IMR-90 (cell line): ENCODE data around the gene SLC25A26. TPM values are rescaled to one million over a fixed set of nuclear protein-coding genes. Genes with fewer than 3 reads are reported as not detected.

Experiments
- ATAC-seq: fragments of 200-7000 bp; cut with Tn5 transposase; 2 replicates; pipeline ENCODE4 v1.9.1; 2020; ENCODE audit warnings: low read depth, mild to moderate bottlenecking, moderate library complexity
- BruUV-seq: library from RNA; stranded (reverse); fragments of 400-500 nt; replicated peaks from 2 replicates; lab custom pipeline; 2021; lab: Mats Ljungman, UMichigan
- CTCF ChIA-PET: fragments of 300-600 bp; formaldehyde crosslinking; extraction: SDS; loops from one replicate; lab custom pipeline; 2021; ENCODE audit warnings: antibody characterized with exemption; lab: Yijun Ruan, JAX
- POLR2A ChIA-PET: fragments of 300-600 bp; sonication (Branson Sonifier 250); formaldehyde crosslinking; loops from one replicate; lab custom pipeline; 2022; ENCODE audit warnings: antibody characterized with exemption; ENCODE audit not compliant: unreplicated experiment; lab: Charles Lee
- DNase-seq: peaks from one replicate; pipeline ENCODE4 v3.0.0; 2013
- H2AFZ ChIP-seq: replicated peaks from 2 replicates; pipeline ENCODE3; 2013; ENCODE audit warnings: low read length, mild to moderate bottlenecking; ENCODE audit not compliant: poor library complexity
- H2AK5ac ChIP-seq: 2 replicates; pipeline ENCODE4 v1.6.1; 2013; ENCODE audit warnings: low read depth, low read length, inconsistent platforms
- H2AK9ac ChIP-seq: replicated peaks from 2 replicates; pipeline ENCODE3; 2013; ENCODE audit warnings: mild to moderate bottlenecking, low read depth, low read length, moderate library complexity; ENCODE audit not compliant: poor library complexity
- H2BK120ac ChIP-seq: 2 replicates; pipeline ENCODE4 v1.6.1; 2013; ENCODE audit warnings: low read depth, low read length, inconsistent platforms
- H2BK15ac ChIP-seq: 3 replicates; pipeline ENCODE4 v1.6.1; 2013; ENCODE audit warnings: low read depth, low read length, inconsistent platforms
- H2BK20ac ChIP-seq: 2 replicates; pipeline ENCODE4 v1.6.1; 2013; ENCODE audit warnings: low read depth, mild to moderate bottlenecking, inconsistent platforms, low read length, moderate library complexity
- H2BK5ac ChIP-seq: 2 replicates; pipeline ENCODE4 v1.6.1; 2013; ENCODE audit warnings: mild to moderate bottlenecking, low read depth, low read length, inconsistent platforms; ENCODE audit not compliant: poor library complexity, severe bottlenecking
- H3K14ac ChIP-seq: replicated peaks from 2 replicates; pipeline ENCODE4 v1.6.1; 2013; ENCODE audit warnings: low read depth, low read length, inconsistent platforms
- H3K18ac ChIP-seq: 2 replicates; pipeline ENCODE4 v1.6.1; 2013; ENCODE audit warnings: low read depth, low read length, control low read depth
- H3K23ac ChIP-seq: 2 replicates; pipeline ENCODE4 v1.6.1; 2013; ENCODE audit warnings: low read depth, low read length, inconsistent platforms
- H3K27ac ChIP-seq: 2 replicates; pipeline ENCODE4 v1.5.1; 2013; ENCODE audit warnings: mild to moderate bottlenecking, control low read depth, low read length; ENCODE audit not compliant: insufficient read depth
- H3K27me3 ChIP-seq: 2 replicates; pipeline ENCODE4 v1.6.1; 2013; ENCODE audit warnings: low read length; ENCODE audit not compliant: control insufficient read depth, insufficient read depth
- H3K36me3 ChIP-seq: 2 replicates; pipeline ENCODE4 v1.6.1; 2013; ENCODE audit warnings: low read length, mixed read lengths; ENCODE audit not compliant: control insufficient read depth, insufficient read depth
- H3K4ac ChIP-seq: 2 replicates; pipeline ENCODE4 v1.6.1; 2013; ENCODE audit warnings: low read depth, low read length, inconsistent platforms
- H3K4me1 ChIP-seq: 2 replicates; pipeline ENCODE4 v1.6.1; 2013; ENCODE audit warnings: low read length, mixed read lengths; ENCODE audit not compliant: control insufficient read depth, insufficient read depth
- H3K4me2 ChIP-seq: 2 replicates; pipeline ENCODE4 v1.6.1; 2013; ENCODE audit warnings: low read depth, mild to moderate bottlenecking, control low read depth, low read length, moderate library complexity
- H3K4me3 ChIP-seq: 2 replicates; pipeline ENCODE4 v1.5.1; 2013; ENCODE audit warnings: low read depth, mild to moderate bottlenecking, control low read depth, low read length, moderate library complexity; ENCODE audit not compliant: insufficient read depth
- H3K56ac ChIP-seq: 2 replicates; pipeline ENCODE4 v1.6.1; 2013; ENCODE audit warnings: low read length, inconsistent platforms; ENCODE audit not compliant: insufficient read depth; ENCODE audit errors: extremely low read depth
- H3K79me1 ChIP-seq, 2 experiments: 2 replicates each; pipeline ENCODE4 v1.6.1; 2013; ENCODE audit warnings: low read length in 2 of 2, inconsistent platforms in 1 of 2, low read depth in 1 of 2
- H3K9ac ChIP-seq: 2 replicates; pipeline ENCODE4 v1.6.1; 2013; ENCODE audit warnings: low read depth, low read length, control low read depth
- H3K9me1 ChIP-seq: 2 replicates; pipeline ENCODE4 v1.6.1; 2013; ENCODE audit warnings: low read length, inconsistent platforms; ENCODE audit not compliant: insufficient read depth
- H3K9me3 ChIP-seq: 2 replicates; pipeline ENCODE4 v1.6.1; 2013; ENCODE audit warnings: low read length; ENCODE audit not compliant: control insufficient read depth, insufficient read depth
- H4K20me1 ChIP-seq: 2 replicates; pipeline ENCODE4 v1.6.1; 2013; ENCODE audit warnings: low read length, inconsistent platforms; ENCODE audit not compliant: insufficient read depth
- H4K5ac ChIP-seq: 2 replicates; pipeline ENCODE4 v1.6.1; 2013; ENCODE audit warnings: mild to moderate bottlenecking, low read depth, low read length, control low read depth
- H4K8ac ChIP-seq, 2 experiments: 2 replicates each; pipeline ENCODE4 v1.6.1; 2013; ENCODE audit warnings: low read depth in 2 of 2, low read length in 2 of 2, control low read depth in 1 of 2, inconsistent platforms in 1 of 2
- H4K91ac ChIP-seq: 2 replicates; pipeline ENCODE4 v1.6.1; 2013; ENCODE audit warnings: low read depth, low read length, inconsistent platforms; ENCODE audit not compliant: insufficient read depth
- BHLHE40 ChIP-seq: fragments of 150-350 bp; IDR thresholded peaks from 2 replicates; pipeline ENCODE4 v1.6.1; 2016; ENCODE audit warnings: mild to moderate bottlenecking, low read depth, low read length
- CEBPB ChIP-seq: IDR thresholded peaks from 2 replicates; pipeline ENCODE4 v1.6.1; 2012; ENCODE audit warnings: low read depth, low read length, improper control_type of control experiment
- CHD1 ChIP-seq: IDR thresholded peaks from 2 replicates; pipeline ENCODE4 v1.6.1; 2012; ENCODE audit warnings: low read depth, low read length, improper control_type of control experiment
- FOS ChIP-seq: fragments of 150-350 bp; IDR thresholded peaks from 2 replicates; pipeline ENCODE4 v1.6.1; 2016; ENCODE audit warnings: low read depth, low read length
- MAFK ChIP-seq: IDR thresholded peaks from 2 replicates; pipeline ENCODE4 v1.6.1; 2012; ENCODE audit warnings: low read depth, low read length, improper control_type of control experiment
- MAZ ChIP-seq: IDR thresholded peaks from 2 replicates; pipeline ENCODE4 v1.6.1; 2012; ENCODE audit warnings: low read depth, mild to moderate bottlenecking, low read length, improper control_type of control experiment, moderate library complexity, borderline replicate concordance
- MXI1 ChIP-seq: IDR thresholded peaks from 2 replicates; pipeline ENCODE4 v1.6.1; 2012; ENCODE audit warnings: low read depth, mild to moderate bottlenecking, low read length, moderate library complexity, borderline replicate concordance
- POLR2A ChIP-seq: IDR thresholded peaks from 2 replicates; pipeline ENCODE4 v1.6.1; 2012; ENCODE audit warnings: mild to moderate bottlenecking, low read depth, low read length
- RCOR1 ChIP-seq: IDR thresholded peaks from 2 replicates; pipeline ENCODE4 v1.6.1; 2012; ENCODE audit warnings: mild to moderate bottlenecking, low read length, improper control_type of control experiment; ENCODE audit not compliant: insufficient replicate concordance
- RFX5 ChIP-seq: IDR thresholded peaks from 2 replicates; pipeline ENCODE4 v1.8.0; 2012; ENCODE audit warnings: low read depth, mild to moderate bottlenecking, low read length, moderate library complexity
- SMC3 ChIP-seq: fragments of 150-350 bp; IDR thresholded peaks from 2 replicates; pipeline ENCODE4 v1.6.1; 2016; ENCODE audit warnings: low read depth, mild to moderate bottlenecking, antibody characterized with exemption, low read length, moderate library complexity
- WGBS, 2 experiments: methylation state at CpG; one replicate each; pipeline versions ENCODE4 v1.1.5 to v1.1.7; 2013; ENCODE audit warnings: missing lambda C conversion rate in 2 of 2; ENCODE audit not compliant: insufficient read length in 1 of 2; ENCODE audit errors: extremely low coverage in 2 of 2; 5-methylcytosine and 5-hydroxymethylcytosine counted together
- dilution Hi-C: fragments of 300-500 bp; cut with HindIII; formaldehyde crosslinking; loops from one replicate; pipeline ENCODE4 v1.14.3; 2018; ENCODE audit warnings: low sequenced_read_pairs; ENCODE audit not compliant: unreplicated experiment
- in situ Hi-C: fragments of 300-500 bp; cut with MboI; formaldehyde crosslinking; loops from 3 replicates; pipeline ENCODE4 v1.14.3; 2019; ENCODE audit warnings: low sequenced_read_pairs, inconsistent platforms, mixed read lengths
- intact Hi-C: fragments of 100-400 bp; cut with micrococcal nuclease; formaldehyde crosslinking; loops from 2 replicates; pipeline ENCODE4 v1.10.0; 2022
- polyA plus RNA-seq, 3 experiments: library from polyadenylated mRNA; depleted of rRNA; stranded (reverse); fragments of >200 nt; gene quantifications; 2 replicates each; pipeline ENCODE4 v1.2.3, GENCODE V29; 2012; ENCODE audit warnings: low replicate concordance in 1 of 3
- total RNA-seq: library from RNA; depleted of rRNA; stranded (reverse); fragments of >200 nt; gene quantifications from 2 replicates; pipeline ENCODE4 v1.2.3, GENCODE V29; 2012
- TF ChIP-seq, protein P1 (sequence below): fragments of 150-350 bp; IDR thresholded peaks from 2 replicates; pipeline ENCODE4 v1.6.1; 2016; ENCODE audit warnings: low read depth, mild to moderate bottlenecking, low read length, moderate library complexity, borderline replicate concordance
- TF ChIP-seq, protein P2 (sequence below): conservative IDR thresholded peaks from 2 replicates; pipeline ENCODE4 v1.5.1; 2012; ENCODE audit warnings: mild to moderate bottlenecking, low read depth, low read length, improper control_type of control experiment
- TF ChIP-seq, protein P3 (sequence below): fragments of 150-350 bp; IDR thresholded peaks from 2 replicates; pipeline ENCODE4 v1.6.1; 2017; ENCODE audit warnings: mild to moderate bottlenecking, antibody characterized with exemption, low read length, low read depth

Gene SLC25A26
- total and polyA plus RNA-seq, 2 of the 4 experiments (the other 2 are of a cell fraction): 10.9 to 12.7 TPM

DNA sequence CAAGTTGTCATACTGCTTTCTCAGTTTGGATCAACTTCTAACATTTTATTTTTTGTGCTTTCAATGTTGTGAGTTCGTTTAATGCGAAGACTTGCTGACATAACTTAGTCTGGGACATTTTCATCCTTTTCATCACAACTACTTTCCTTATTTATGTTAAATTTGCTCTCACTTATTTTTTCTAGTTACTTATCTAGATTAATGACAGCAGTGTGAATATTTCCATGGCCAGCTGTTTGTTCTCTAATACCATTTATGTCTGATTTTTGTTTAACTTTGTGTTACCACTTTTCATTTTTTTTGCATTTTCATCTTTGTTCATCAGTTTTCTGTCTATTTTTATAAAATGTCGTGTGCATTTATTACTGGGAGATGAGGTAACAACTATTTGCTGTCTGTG lies 6.2 kb downstream of the SLC25A26 start:
- Histone ChIP-seq H3K14ac (no peak overlapping the region), H3K18ac (no peak overlapping the region), H2BK20ac (no peak overlapping the region), H3K9me3 (no peaks in the 10 kb centered on the region), H3K4me1 (no peaks in the 10 kb centered on the region), H2BK5ac (no peak overlapping the region), H4K20me1 (no peaks in the 10 kb centered on the region), H3K27me3 (no peaks in the 10 kb centered on the region), H3K79me1 (peaks cover 6 to 8% of the 10 kb centered on the region in 2 experiments; a peak in 3 of 4 replicates), H3K27ac (no peak overlapping the region), H3K4me3 (no peak overlapping the region), H3K9me1 (0 out of 2 replicates have a peak, but pooled peaks cover 2% of the 10 kb centered on the region), H2AK9ac (no peak overlapping the region), H3K23ac (no peak overlapping the region), H4K8ac (no peak overlapping the region), H3K56ac (no peak overlapping the region), H4K91ac (no peak overlapping the region), H2BK15ac (no peak overlapping the region), H3K4ac (no peak overlapping the region), H2AFZ (no peak overlapping the region), H2AK5ac (no peak overlapping the region), H3K4me2 (no peak overlapping the region), H3K36me3 (no peaks in the 10 kb centered on the region), H2BK120ac (no peak overlapping the region), H3K9ac (no peak overlapping the region), H4K5ac (no peak overlapping the region)
- in situ Hi-C loops (no loop called here), dilution Hi-C loops (no loop called here), intact Hi-C loops (no loop called here)
- WGBS, 2 experiments: no CpG with 5 or more reads among the region's 3 CpGs
- ATAC-seq (no peak), DNase-seq (no peak)
- no TSS peak for BruUV-seq
- TF ChIP-seq CHD1 (no peak), RFX5 (no peak), MAFK (no peak), CEBPB (no peak), MXI1 (no peak), BHLHE40 (no peak), RCOR1 (no peak), MAZ (no peak), FOS (no peak), SMC3 (no peak), POLR2A (no peak)
- TF ChIP-seq, protein P1, sequence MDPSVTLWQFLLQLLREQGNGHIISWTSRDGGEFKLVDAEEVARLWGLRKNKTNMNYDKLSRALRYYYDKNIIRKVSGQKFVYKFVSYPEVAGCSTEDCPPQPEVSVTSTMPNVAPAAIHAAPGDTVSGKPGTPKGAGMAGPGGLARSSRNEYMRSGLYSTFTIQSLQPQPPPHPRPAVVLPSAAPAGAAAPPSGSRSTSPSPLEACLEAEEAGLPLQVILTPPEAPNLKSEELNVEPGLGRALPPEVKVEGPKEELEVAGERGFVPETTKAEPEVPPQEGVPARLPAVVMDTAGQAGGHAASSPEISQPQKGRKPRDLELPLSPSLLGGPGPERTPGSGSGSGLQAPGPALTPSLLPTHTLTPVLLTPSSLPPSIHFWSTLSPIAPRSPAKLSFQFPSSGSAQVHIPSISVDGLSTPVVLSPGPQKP: no peak
- TF ChIP-seq, protein P2, sequence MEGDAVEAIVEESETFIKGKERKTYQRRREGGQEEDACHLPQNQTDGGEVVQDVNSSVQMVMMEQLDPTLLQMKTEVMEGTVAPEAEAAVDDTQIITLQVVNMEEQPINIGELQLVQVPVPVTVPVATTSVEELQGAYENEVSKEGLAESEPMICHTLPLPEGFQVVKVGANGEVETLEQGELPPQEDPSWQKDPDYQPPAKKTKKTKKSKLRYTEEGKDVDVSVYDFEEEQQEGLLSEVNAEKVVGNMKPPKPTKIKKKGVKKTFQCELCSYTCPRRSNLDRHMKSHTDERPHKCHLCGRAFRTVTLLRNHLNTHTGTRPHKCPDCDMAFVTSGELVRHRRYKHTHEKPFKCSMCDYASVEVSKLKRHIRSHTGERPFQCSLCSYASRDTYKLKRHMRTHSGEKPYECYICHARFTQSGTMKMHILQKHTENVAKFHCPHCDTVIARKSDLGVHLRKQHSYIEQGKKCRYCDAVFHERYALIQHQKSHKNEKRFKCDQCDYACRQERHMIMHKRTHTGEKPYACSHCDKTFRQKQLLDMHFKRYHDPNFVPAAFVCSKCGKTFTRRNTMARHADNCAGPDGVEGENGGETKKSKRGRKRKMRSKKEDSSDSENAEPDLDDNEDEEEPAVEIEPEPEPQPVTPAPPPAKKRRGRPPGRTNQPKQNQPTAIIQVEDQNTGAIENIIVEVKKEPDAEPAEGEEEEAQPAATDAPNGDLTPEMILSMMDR: no peak
- TF ChIP-seq, protein P3, sequence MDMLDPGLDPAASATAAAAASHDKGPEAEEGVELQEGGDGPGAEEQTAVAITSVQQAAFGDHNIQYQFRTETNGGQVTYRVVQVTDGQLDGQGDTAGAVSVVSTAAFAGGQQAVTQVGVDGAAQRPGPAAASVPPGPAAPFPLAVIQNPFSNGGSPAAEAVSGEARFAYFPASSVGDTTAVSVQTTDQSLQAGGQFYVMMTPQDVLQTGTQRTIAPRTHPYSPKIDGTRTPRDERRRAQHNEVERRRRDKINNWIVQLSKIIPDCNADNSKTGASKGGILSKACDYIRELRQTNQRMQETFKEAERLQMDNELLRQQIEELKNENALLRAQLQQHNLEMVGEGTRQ: no peak
- ChIA-PET CTCF (no interaction called here), POLR2A (interaction anchor here (0.5 kb wide), 1 partner anchor 920 kb away, joined by 3 read pairs; no protein-coding TSS in a partner anchor)
